ENCODE measurements around the gene TLE5. TPM values are rescaled to one million over a fixed set of nuclear protein-coding genes. Genes with fewer than 3 reads are reported as not detected.

The TLE5 gene
- polyA plus RNA-seq, 1 donor (not counting 4 experiments of a cell fraction or from before 2014, with no cell fraction given): 249 TPM

- Histone ChIP-seq H3K9ac (ENCODE audit: control insufficient read depth, extremely low read depth, insufficient read depth, low read length) (no peak overlapping the region), H3K36me3 (ENCODE audit: control insufficient read depth in 2 of 2, extremely low read depth in 1 of 2, insufficient read depth in 2 of 2, low read length in 2 of 2) (no peaks in the 10 kb centered on the region), H2AFZ (ENCODE audit: control insufficient read depth, low read length) (no peak overlapping the region), H3K4me3 (ENCODE audit: control insufficient read depth in 2 of 3, extremely low read depth in 1 of 3, insufficient read depth in 2 of 3, low read depth in 1 of 3, low read length in 3 of 3) (no peak overlapping the region), H3K9me1 (ENCODE audit: control insufficient read depth, extremely low read depth, insufficient read depth, low read length) (no peaks in the 10 kb centered on the region), H3K27me3 (ENCODE audit: control insufficient read depth, extremely low read depth, insufficient read depth, low read length) (no peaks in the 10 kb centered on the region), H3K9me3 (ENCODE audit: control insufficient read depth, low read depth, low read length) (no peaks in the 10 kb centered on the region), H3K27ac (ENCODE audit: control insufficient read depth, insufficient read depth, low read length) (no peak overlapping the region), H3K4me1 (ENCODE audit: control insufficient read depth, extremely low read depth, insufficient read depth, low read length) (peaks cover 11% of the 10 kb centered on the region), H3K79me2 (ENCODE audit: control insufficient read depth, insufficient read depth, low read length) (no peaks in the 10 kb centered on the region), H4K20me1 (ENCODE audit: control insufficient read depth, extremely low read depth, insufficient read depth, low read length) (no peaks in the 10 kb centered on the region), H3K4me2 (ENCODE audit: control insufficient read depth, extremely low read depth, insufficient read depth, low read depth, low read length) (no peak overlapping the region)
- FAIRE-seq: no peak
- dilution Hi-C loops (cut with MboI; ENCODE audit: extremely low pct_ligation_motif_present, low sequenced_read_pairs): no loop called here
- TF ChIP-seq CTCF (optimal IDR thresholded peaks at IDR 0.05 in 1 of 3, IDR thresholded peaks at IDR 0.05 in 1 of 3, conservative IDR thresholded peaks at IDR 0.05 in 1 of 3; ENCODE audit: extremely low read depth in 1 of 3, insufficient read depth in 2 of 3, low read length in 3 of 3) (no peak), EZH2 (IDR thresholded peaks at IDR 0.05; ENCODE audit: low read length) (no peak)
- no peak for DNase-seq (ENCODE audit: low read depth, low spot score)
Measured at GRCh38 chr19:3039641-3040077, 22.6 kb downstream of the TLE5 start.

- DNase-seq (ENCODE audit: low read depth, low spot score): no peak
- Histone ChIP-seq H3K4me1 (ENCODE audit: control insufficient read depth, extremely low read depth, insufficient read depth, low read length) (peaks cover 14% of the 10 kb centered on the region), H3K4me3 (ENCODE audit: control insufficient read depth in 2 of 3, extremely low read depth in 1 of 3, insufficient read depth in 2 of 3, low read depth in 1 of 3, low read length in 3 of 3) (no peak overlapping the region), H4K20me1 (ENCODE audit: control insufficient read depth, extremely low read depth, insufficient read depth, low read length) (no peaks in the 10 kb centered on the region), H3K9me3 (ENCODE audit: control insufficient read depth, low read depth, low read length) (no peaks in the 10 kb centered on the region), H3K4me2 (ENCODE audit: control insufficient read depth, extremely low read depth, insufficient read depth, low read depth, low read length) (no peak overlapping the region), H3K79me2 (ENCODE audit: control insufficient read depth, insufficient read depth, low read length) (no peaks in the 10 kb centered on the region), H3K9me1 (ENCODE audit: control insufficient read depth, extremely low read depth, insufficient read depth, low read length) (no peaks in the 10 kb centered on the region), H3K9ac (ENCODE audit: control insufficient read depth, extremely low read depth, insufficient read depth, low read length) (no peak overlapping the region), H2AFZ (ENCODE audit: control insufficient read depth, low read length) (no peak overlapping the region), H3K27ac (ENCODE audit: control insufficient read depth, insufficient read depth, low read length) (no peak overlapping the region), H3K27me3 (ENCODE audit: control insufficient read depth, extremely low read depth, insufficient read depth, low read length) (no peaks in the 10 kb centered on the region), H3K36me3 (ENCODE audit: control insufficient read depth in 2 of 2, extremely low read depth in 1 of 2, insufficient read depth in 2 of 2, low read length in 2 of 2) (no peaks in the 10 kb centered on the region)
- TF ChIP-seq CTCF (optimal IDR thresholded peaks at IDR 0.05 in 1 of 3, IDR thresholded peaks at IDR 0.05 in 1 of 3, conservative IDR thresholded peaks at IDR 0.05 in 1 of 3; ENCODE audit: extremely low read depth in 1 of 3, insufficient read depth in 2 of 3, low read length in 3 of 3): no peak
- dilution Hi-C loops (cut with MboI; ENCODE audit: extremely low pct_ligation_motif_present, low sequenced_read_pairs): no loop called here
- FAIRE-seq: no peak
Measured at GRCh38 chr19:3039125-3039524, 23.2 kb downstream of the TLE5 start.

Data from keratinocyte (primary cell).